B cell (primary cell): ENCODE measurements around the gene UCK1. TPM values are rescaled to one million over a fixed set of nuclear protein-coding genes. Genes with fewer than 3 reads are reported as not detected.

Experiments used
- ATAC-seq: fragments of 200-7000 bp; cut with Tn5 transposase; one replicate; pipeline ENCODE4 v1.10.0; 2021; ENCODE audit warnings: low read depth, mild to moderate bottlenecking, moderate number of reproducible peaks, moderate library complexity
- CTCF ChIA-PET: fragments of 350-600 bp; sonication (Branson Sonifier 250); formaldehyde crosslinking; loops from one replicate; lab custom pipeline; 2021; ENCODE audit warnings: antibody characterized with exemption, inconsistent platforms; lab: Charles Lee
- POLR2A ChIA-PET: fragments of 350-600 bp; sonication (Branson Sonifier 250); formaldehyde crosslinking; loops from one replicate; lab custom pipeline; 2021; ENCODE audit warnings: antibody characterized with exemption; lab: Charles Lee
- DNase-seq: peaks from one replicate; pipeline ENCODE4 v3.0.0; 2013
- H2AFZ ChIP-seq: 2 replicates; pipeline ENCODE4 v1.6.1; 2012; ENCODE audit warnings: mild to moderate bottlenecking, low read depth, low read length; ENCODE audit not compliant: insufficient read depth, poor library complexity, severe bottlenecking
- H3K27ac ChIP-seq, 2 donors: 1 replicate in 1 of 2; 2 replicates in 1 of 2; pipeline ENCODE4 v1.5.1; 2012 to 2013; ENCODE audit warnings: low read length in 2 of 2, mild to moderate bottlenecking in 2 of 2, moderate library complexity in 1 of 2
- H3K27me3 ChIP-seq, 4 experiments: fragments of 200-600 bp in 1 of 4; sonication (generic) in 1 of 4; replicated peaks in 1 of 4; 1 replicate in 2 of 4; 2 replicates in 2 of 4; pipeline versions ENCODE4 v1.6.1 to v1.7.0; 2013 to 2016; ENCODE audit warnings: low read length in 3 of 4, mild to moderate bottlenecking in 2 of 4, mixed read lengths in 1 of 4, moderate library complexity in 1 of 4; ENCODE audit not compliant: insufficient read depth in 4 of 4, control insufficient read depth in 3 of 4; ENCODE audit errors: control extremely low read depth in 1 of 4
- H3K36me3 ChIP-seq, 2 experiments: replicated peaks in 1 of 2; 1 replicate in 1 of 2; 2 replicates in 1 of 2; pipeline versions ENCODE4 v1.6.1 to v1.7.1; 2013; ENCODE audit warnings: low read length in 1 of 2; ENCODE audit not compliant: insufficient read depth in 2 of 2, control insufficient read depth in 1 of 2; ENCODE audit errors: control extremely low read depth in 1 of 2, extremely low read depth in 1 of 2
- H3K4me1 ChIP-seq, 2 donors: fragments of 200-600 bp in 1 of 2; sonication (generic) in 1 of 2; 1 replicate in 1 of 2; 2 replicates in 1 of 2; pipeline versions ENCODE4 v1.5.1 to v1.6.1; 2013 to 2017; ENCODE audit warnings: low read length in 2 of 2; ENCODE audit not compliant: control insufficient read depth in 2 of 2, insufficient read depth in 2 of 2
- H3K4me2 ChIP-seq: replicated peaks from 2 replicates; pipeline ENCODE3; 2012; ENCODE audit warnings: mild to moderate bottlenecking, low read depth, low read length; ENCODE audit not compliant: poor library complexity, severe bottlenecking
- H3K4me3 ChIP-seq, 5 experiments: fragments of 200-600 bp in 1 of 5; sonication (generic) in 1 of 5; 1 replicate in 3 of 5; 2 replicates in 2 of 5; pipeline versions ENCODE4 v1.5.1 to v1.7.0; 2011 to 2016; ENCODE audit warnings: low read length in 4 of 5, mild to moderate bottlenecking in 4 of 5, low read depth in 2 of 5, control low read depth in 1 of 5, moderate library complexity in 1 of 5; ENCODE audit not compliant: insufficient read depth in 1 of 5; ENCODE audit errors: control extremely low read depth in 1 of 5, extremely low read depth in 1 of 5
- H3K79me2 ChIP-seq: fragments of 200-600 bp; sonication (generic); one replicate; pipeline ENCODE4 v1.6.0; 2016; ENCODE audit warnings: low read length; ENCODE audit not compliant: control insufficient read depth, insufficient read depth
- H3K9ac ChIP-seq: fragments of 200-600 bp; sonication (generic); 2 replicates; pipeline ENCODE4 v1.6.1; 2017; ENCODE audit warnings: mild to moderate bottlenecking, low read length, moderate library complexity
- H3K9me3 ChIP-seq, 3 donors: one replicate each; pipeline versions ENCODE4 v1.6.1 to v1.7.1; 2013; ENCODE audit warnings: low read length in 2 of 3; ENCODE audit not compliant: control insufficient read depth in 2 of 3, insufficient read depth in 1 of 3; ENCODE audit errors: control extremely low read depth in 1 of 3
- H4K20me1 ChIP-seq: 2 replicates; pipeline ENCODE4 v1.6.0; 2012; ENCODE audit warnings: mild to moderate bottlenecking, low read length; ENCODE audit not compliant: insufficient read depth, control insufficient read depth, poor library complexity, severe bottlenecking
- H3K27ac Mint-ChIP-seq: one replicate; pipeline ENCODE4 v1.8.0; 2021; ENCODE audit warnings: mixed read lengths
- H3K27me3 Mint-ChIP-seq: one replicate; pipeline ENCODE4 v1.8.0; 2021; ENCODE audit warnings: mixed read lengths
- H3K4me1 Mint-ChIP-seq: one replicate; pipeline ENCODE4 v1.8.0; 2021; ENCODE audit warnings: mixed read lengths
- H3K4me3 Mint-ChIP-seq: one replicate; pipeline ENCODE4 v1.8.0; 2021; ENCODE audit warnings: mixed read lengths
- H3K9me3 Mint-ChIP-seq: one replicate; pipeline ENCODE4 v1.8.0; 2022; ENCODE audit warnings: mixed read lengths; ENCODE audit not compliant: insufficient read depth
- CTCF ChIP-seq: fragments of 200-600 bp; IDR thresholded peaks from one replicate; pipeline ENCODE4 v1.8.0; 2022; ENCODE audit warnings: antibody characterized with exemption, mild to moderate bottlenecking
- EZH2 ChIP-seq: IDR thresholded peaks from 2 replicates; pipeline ENCODE4 v1.6.1; 2012; ENCODE audit warnings: borderline replicate concordance, low read depth, mild to moderate bottlenecking, moderate library complexity, low read length; ENCODE audit not compliant: insufficient read depth, poor library complexity, severe bottlenecking
- WGBS: methylation state at CpG from one replicate; pipeline ENCODE4 v1.1.5; 2013; ENCODE audit warnings: missing lambda C conversion rate; ENCODE audit not compliant: insufficient coverage; 5-methylcytosine and 5-hydroxymethylcytosine counted together
- intact Hi-C: fragments of 100-400 bp; cut with micrococcal nuclease; formaldehyde crosslinking; loops from one replicate; pipeline ENCODE4 v1.10.0; 2022
- polyA plus RNA-seq: library from polyadenylated mRNA; depleted of rRNA; stranded (reverse); fragments of >200 nt; gene quantifications from 2 replicates; pipeline ENCODE4 v1.2.3, GENCODE V29; 2012
- total RNA-seq, 2 donors: library from RNA; stranded (reverse); fragments of 120-200 nt in 1 of 2; gene quantifications; 1 replicate in 1 of 2; 2 replicates in 1 of 2; pipeline versions ENCODE4 v1.2.3 to v1.2.4, GENCODE V29; 2013 to 2022

UCK1 gene
- total and polyA plus RNA-seq, 2 donors (not counting 1 experiment from before 2014, with no cell fraction given), result 25.3 to 39.3 TPM

DNA sequence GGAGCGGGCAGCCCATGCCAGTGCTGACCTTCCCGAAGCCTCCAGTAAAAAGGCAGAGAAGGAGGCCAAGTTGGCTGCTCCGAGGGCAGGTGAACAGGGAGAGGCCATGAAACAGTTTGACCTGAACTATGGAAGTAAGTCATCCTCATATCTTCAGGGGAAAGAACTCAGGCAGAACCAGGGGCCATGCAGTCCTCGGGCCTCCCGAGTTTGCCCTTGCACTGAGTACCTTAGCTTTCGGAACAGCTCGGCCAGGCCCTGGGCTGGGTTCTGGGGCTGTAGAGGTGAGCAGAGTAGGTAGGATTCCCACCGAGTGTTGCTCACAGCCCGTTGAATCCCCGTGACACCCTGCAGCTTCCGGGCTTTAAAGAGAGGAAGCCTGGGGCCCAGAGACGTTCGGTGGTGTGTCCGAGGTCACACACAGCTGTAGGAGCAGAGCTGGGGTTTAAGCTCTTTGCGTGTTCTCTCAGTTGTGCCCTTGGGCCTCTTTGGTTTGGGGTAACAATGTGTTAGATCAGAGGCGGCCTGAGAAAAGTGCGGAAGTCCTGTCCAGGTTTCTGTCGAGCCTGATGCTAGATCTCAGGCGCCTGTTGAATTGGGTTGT is 53.1 kb downstream of the UCK1 start:
- DNase-seq (no peak), ATAC-seq (no peak)
- intact Hi-C loops, result loop anchor here (1.0 kb wide), 1 partner anchor 128 kb away; no protein-coding TSS in a partner anchor
- H3K9me3 ChIP-seq, result no peaks in the 10 kb centered on the region
- Mint-ChIP-seq H3K4me1 (peaks cover 1% of the 10 kb centered on the region), H3K27me3 (no peaks in the 10 kb centered on the region), H3K4me3 (no peak overlapping the region), H3K27ac (no peak overlapping the region), H3K9me3 (no peaks in the 10 kb centered on the region)
- 92% methylated on average over 19 of the region's 19 CpGs for WGBS
- no peak overlapping the region for H3K27ac ChIP-seq
- ChIA-PET CTCF (interaction anchor here (0.7 to 5.0 kb wide), 8 partner anchors 8 to 128 kb away, joined by 3 to 29 read pairs (median 4); no protein-coding TSS in a partner anchor), POLR2A (no interaction called here)
- H2AFZ ChIP-seq, result no peak overlapping the region
- TF ChIP-seq EZH2 (no peak), CTCF (no peak)
- peaks cover 42% of the 10 kb centered on the region for H3K79me2 ChIP-seq
- H3K4me2 ChIP-seq, result no peak overlapping the region
- no peak overlapping the region for H3K4me3 ChIP-seq
- no peaks in the 10 kb centered on the region for H3K4me1 ChIP-seq
- H4K20me1 ChIP-seq, result peaks cover 87% of the 10 kb centered on the region
- H3K36me3 ChIP-seq, result peaks cover 0 to 94% of the 10 kb centered on the region in 2 experiments
- no peaks in the 10 kb centered on the region for H3K27me3 ChIP-seq
- no peak overlapping the region for H3K9ac ChIP-seq

DNA sequence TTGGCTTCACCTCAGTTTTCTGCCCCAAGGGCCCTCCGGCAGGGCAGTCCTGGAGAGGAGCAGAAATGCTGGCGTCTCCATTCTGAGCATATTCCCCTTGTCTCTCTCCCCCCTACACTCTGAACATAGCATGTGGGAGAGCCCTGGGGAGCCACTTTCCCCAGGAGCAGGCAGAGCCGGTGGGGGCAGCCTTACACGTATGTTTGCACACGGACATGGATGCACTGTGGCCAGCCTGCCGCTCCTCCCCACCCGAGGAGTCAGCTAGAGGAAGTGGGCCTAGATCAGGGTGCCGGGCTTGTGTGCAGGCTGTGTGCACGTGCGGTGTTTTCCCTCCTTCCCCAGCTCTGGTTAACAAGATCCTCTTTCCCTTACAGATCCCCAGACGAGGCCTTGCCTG is 53.7 kb downstream of the UCK1 start:
- ChIA-PET CTCF (interaction anchor here (0.6 to 5.0 kb wide), 10 partner anchors 8 to 128 kb away, joined by 3 to 29 read pairs (median 4); no protein-coding TSS in a partner anchor), POLR2A (no interaction called here)
- Mint-ChIP-seq H3K27ac (no peak overlapping the region), H3K4me1 (peaks cover 1% of the 10 kb centered on the region), H3K27me3 (no peaks in the 10 kb centered on the region), H3K4me3 (no peak overlapping the region), H3K9me3 (no peaks in the 10 kb centered on the region)
- H3K36me3 ChIP-seq, result peaks cover 0 to 92% of the 10 kb centered on the region in 2 experiments
- peaks cover 37% of the 10 kb centered on the region for H3K79me2 ChIP-seq
- H4K20me1 ChIP-seq, result peaks cover 83% of the 10 kb centered on the region
- H3K4me2 ChIP-seq, result no peak overlapping the region
- H2AFZ ChIP-seq, result no peak overlapping the region
- DNase-seq (no peak), ATAC-seq (no peak)
- H3K27me3 ChIP-seq, result no peaks in the 10 kb centered on the region
- 93% methylated on average over 7 of the region's 11 CpGs for WGBS
- TF ChIP-seq EZH2 (no peak), CTCF (no peak)
- H3K9me3 ChIP-seq, result no peaks in the 10 kb centered on the region
- intact Hi-C loops, result no loop called here
- H3K9ac ChIP-seq, result no peak overlapping the region
- H3K27ac ChIP-seq, result no peak overlapping the region
- no peak overlapping the region for H3K4me3 ChIP-seq
- no peaks in the 10 kb centered on the region for H3K4me1 ChIP-seq
